ENCODE data around the gene INSIG2.

- TF ChIP-seq, protein P1, sequence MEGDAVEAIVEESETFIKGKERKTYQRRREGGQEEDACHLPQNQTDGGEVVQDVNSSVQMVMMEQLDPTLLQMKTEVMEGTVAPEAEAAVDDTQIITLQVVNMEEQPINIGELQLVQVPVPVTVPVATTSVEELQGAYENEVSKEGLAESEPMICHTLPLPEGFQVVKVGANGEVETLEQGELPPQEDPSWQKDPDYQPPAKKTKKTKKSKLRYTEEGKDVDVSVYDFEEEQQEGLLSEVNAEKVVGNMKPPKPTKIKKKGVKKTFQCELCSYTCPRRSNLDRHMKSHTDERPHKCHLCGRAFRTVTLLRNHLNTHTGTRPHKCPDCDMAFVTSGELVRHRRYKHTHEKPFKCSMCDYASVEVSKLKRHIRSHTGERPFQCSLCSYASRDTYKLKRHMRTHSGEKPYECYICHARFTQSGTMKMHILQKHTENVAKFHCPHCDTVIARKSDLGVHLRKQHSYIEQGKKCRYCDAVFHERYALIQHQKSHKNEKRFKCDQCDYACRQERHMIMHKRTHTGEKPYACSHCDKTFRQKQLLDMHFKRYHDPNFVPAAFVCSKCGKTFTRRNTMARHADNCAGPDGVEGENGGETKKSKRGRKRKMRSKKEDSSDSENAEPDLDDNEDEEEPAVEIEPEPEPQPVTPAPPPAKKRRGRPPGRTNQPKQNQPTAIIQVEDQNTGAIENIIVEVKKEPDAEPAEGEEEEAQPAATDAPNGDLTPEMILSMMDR (optimal IDR thresholded peaks at IDR 0.05 in 1 of 3, IDR thresholded peaks at IDR 0.05 in 1 of 3, conservative IDR thresholded peaks at IDR 0.05 in 1 of 3; ENCODE audit: extremely low read depth in 1 of 3, insufficient read depth in 2 of 3, low read length in 3 of 3), result no peak
- no peak for TF ChIP-seq EZH2 (IDR thresholded peaks at IDR 0.05; ENCODE audit: low read length)
Measured at GRCh38 chr2:118110310-118110709, 22.0 kb downstream of the INSIG2 start.
